OCI-LY7 (cell line): ENCODE measurements around the gene LBR. TPM values are rescaled to one million over a fixed set of nuclear protein-coding genes. Genes with fewer than 3 reads are reported as not detected.

Experiments
- BruUV-seq: library from RNA; stranded (reverse); fragments of 400-500 nt; replicated peaks from 2 replicates; lab custom pipeline; 2021; lab: Mats Ljungman, UMichigan
- CTCF ChIA-PET: fragments of 300-600 bp; sonication (Branson Sonifier 250); formaldehyde crosslinking; loops from one replicate; lab custom pipeline; 2022; ENCODE audit warnings: antibody characterized with exemption; ENCODE audit not compliant: unreplicated experiment; lab: Charles Lee
- POLR2A ChIA-PET: fragments of 300-600 bp; sonication (Branson Sonifier 250); formaldehyde crosslinking; loops from one replicate; lab custom pipeline; 2022; ENCODE audit warnings: antibody characterized with exemption; lab: Charles Lee
- DNase-seq: peaks from one replicate; pipeline ENCODE4 v3.0.0-alpha.2; 2015; ENCODE audit warnings: low spot score
- H2AFZ ChIP-seq: fragments of 200-600 bp; sonication (generic), shearing (Covaris generic); 2 replicates; pipeline ENCODE4 v1.6.1; 2014; ENCODE audit warnings: mild to moderate bottlenecking, antibody characterized with exemption, low read length, moderate library complexity
- H3K27ac ChIP-seq: fragments of 200-600 bp; sonication (generic); 2 replicates; pipeline ENCODE4 v1.5.1; 2014; ENCODE audit warnings: mixed run types, low read depth, mild to moderate bottlenecking, moderate library complexity, low read length, inconsistent platforms; ENCODE audit not compliant: poor library complexity, severe bottlenecking
- H3K36me3 ChIP-seq: fragments of 200-600 bp; sonication (generic); 2 replicates; pipeline ENCODE4 v1.6.1; 2014; ENCODE audit warnings: mild to moderate bottlenecking, antibody characterized with exemption, low read length, moderate library complexity, mixed read lengths; ENCODE audit not compliant: insufficient read depth
- H3K4me1 ChIP-seq: fragments of 200-600 bp; sonication (generic); 2 replicates; pipeline ENCODE4 v1.5.1; 2014; ENCODE audit warnings: mild to moderate bottlenecking, low read length; ENCODE audit not compliant: insufficient read depth, poor library complexity, severe bottlenecking
- H3K4me2 ChIP-seq: fragments of 200-600 bp; sonication (generic); 2 replicates; pipeline ENCODE4 v1.6.1; 2014; ENCODE audit warnings: mild to moderate bottlenecking, low read length
- H3K4me3 ChIP-seq: fragments of 200-600 bp; sonication (generic); 2 replicates; pipeline ENCODE4 v1.5.1; 2014; ENCODE audit warnings: mild to moderate bottlenecking, low read depth, low read length; ENCODE audit not compliant: poor library complexity, severe bottlenecking
- H3K79me2 ChIP-seq: fragments of 200-600 bp; sonication (generic); 2 replicates; pipeline ENCODE4 v1.6.1; 2016; ENCODE audit warnings: low read depth, mild to moderate bottlenecking, low read length, moderate library complexity, mixed read lengths; ENCODE audit not compliant: insufficient read depth
- H3K9me2 ChIP-seq: fragments of 200-600 bp; sonication (generic); 2 replicates; pipeline ENCODE4 v1.6.1; 2016; ENCODE audit warnings: mild to moderate bottlenecking, low read length, mixed read lengths; ENCODE audit not compliant: insufficient read depth
- H3K9me3 ChIP-seq: fragments of 200-600 bp; sonication (generic); 2 replicates; pipeline ENCODE4 v1.6.1; 2014; ENCODE audit warnings: mild to moderate bottlenecking, mixed run types, low read length, mixed read lengths
- H4K20me1 ChIP-seq: fragments of 200-600 bp; sonication (generic); 2 replicates; pipeline ENCODE4 v1.6.1; 2014; ENCODE audit warnings: mild to moderate bottlenecking, antibody characterized with exemption, low read length, moderate library complexity, mixed read lengths; ENCODE audit not compliant: insufficient read depth
- CTCF ChIP-seq: fragments of 200-600 bp; sonication (generic); conservative IDR thresholded peaks from 2 replicates; pipeline ENCODE4 v1.5.1; 2014; ENCODE audit warnings: mild to moderate bottlenecking, antibody characterized with exemption, low read length, moderate library complexity, mixed read lengths
- EZH2phosphoT487 ChIP-seq: fragments of 200-600 bp; sonication (generic); IDR thresholded peaks from 2 replicates; pipeline ENCODE4 v1.6.1; 2018; ENCODE audit warnings: low read depth, borderline replicate concordance, mild to moderate bottlenecking, mixed run types, antibody characterized with exemption, low read length, moderate library complexity, mixed read lengths
- intact Hi-C: fragments of 100-400 bp; cut with micrococcal nuclease; formaldehyde crosslinking; loops from one replicate; pipeline ENCODE4 v1.10.0; 2022; ENCODE audit not compliant: unreplicated experiment
- total RNA-seq, 2 experiments: library from RNA; depleted of rRNA in 1 of 2; stranded (reverse); fragments of >200 nt in 1 of 2; shearing (Covaris generic) in 1 of 2; gene quantifications; 2 replicates each; pipeline ENCODE4 v1.2.3, GENCODE V29; 2014 to 2022

Gene LBR
- total RNA-seq, 2 experiments from 2014 or later = 117 to 288 TPM

DNA sequence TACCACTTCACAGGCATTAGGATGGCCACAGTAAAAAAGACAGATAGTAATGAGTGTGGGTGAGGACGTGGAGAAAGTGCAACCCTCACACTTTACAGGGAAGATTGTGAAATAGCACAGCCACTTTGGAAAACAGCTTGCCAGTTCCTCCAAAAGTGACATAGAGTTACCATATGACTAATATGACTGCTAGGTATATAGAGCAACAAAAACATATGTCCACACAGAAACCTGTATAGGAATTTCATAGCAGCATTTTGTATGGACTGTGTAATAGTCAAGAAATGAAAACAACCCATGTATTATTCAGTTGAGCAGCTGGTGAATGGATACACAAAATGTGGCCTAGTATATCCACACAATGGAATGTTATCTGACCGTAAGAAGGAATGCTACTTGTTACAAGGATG, 30.4 kb upstream of the LBR start:
- POLR2A ChIA-PET = interaction anchor here (0.6 to 1.2 kb wide), 4 partner anchors 12 to 33 kb away, joined by 3 to 4 read pairs (median 3); no protein-coding TSS in a partner anchor

DNA sequence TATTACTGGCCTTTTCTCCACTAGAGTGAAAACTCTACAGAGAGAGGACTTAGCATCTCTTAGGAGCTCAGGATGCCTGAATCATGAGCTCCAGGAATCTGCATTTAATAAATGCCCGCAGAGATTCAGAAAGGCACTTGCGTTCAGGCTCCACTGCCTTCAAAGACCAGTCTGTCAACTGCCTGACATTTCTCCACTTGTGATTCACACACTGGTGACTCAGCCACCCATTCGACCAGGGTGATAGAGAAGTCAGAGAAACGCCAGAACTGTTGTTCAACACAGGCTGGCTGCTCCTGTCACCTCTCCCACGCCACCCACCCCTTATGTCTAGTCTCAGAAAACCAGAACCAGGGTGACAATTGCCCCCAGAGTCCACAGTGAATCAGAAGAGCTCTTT, 26.9 kb upstream of the LBR start:
- Histone ChIP-seq H2AFZ (peak overlapping the region; percentile 73; the same call in 1 of the 2 replicates), H3K9me2 (no peaks in the 10 kb centered on the region), H3K4me3 (no peak overlapping the region), H3K4me1 (peaks cover 15% of the 10 kb centered on the region), H3K36me3 (no peaks in the 10 kb centered on the region), H3K79me2 (no peaks in the 10 kb centered on the region), H4K20me1 (no peaks in the 10 kb centered on the region), H3K9me3 (no peaks in the 10 kb centered on the region), H3K27ac (no peak overlapping the region), H3K4me2 (peak overlapping the region; percentile 11; the same call in 1 of the 2 replicates)
- CTCF ChIA-PET = interaction anchor here (0.6 to 1.0 kb wide), 2 partner anchors 26 to 1029 kb away, joined by 4 read pairs; no protein-coding TSS in a partner anchor
- DNase-seq = no peak
- POLR2A ChIA-PET = interaction anchor here (0.6 to 1.8 kb wide), 5 partner anchors 9 to 60 kb away, joined by 3 to 17 read pairs (median 4); no protein-coding TSS in a partner anchor
- BruUV-seq = no TSS peak
- intact Hi-C loops = no loop called here
- no peak for TF ChIP-seq EZH2phosphoT487

More for the DNA sequence above, 30.4 kb upstream of the LBR start:
- no peak overlapping the region for H3K4me3 ChIP-seq
- no peak for TF ChIP-seq EZH2phosphoT487
- TF ChIP-seq CTCF = no peak
- H3K4me1 ChIP-seq = peaks cover 25% of the 10 kb centered on the region
- intact Hi-C loops = no loop called here
- H2AFZ ChIP-seq = no peak overlapping the region
- no peaks in the 10 kb centered on the region for H4K20me1 ChIP-seq
- no peak overlapping the region for H3K27ac ChIP-seq
- no peaks in the 10 kb centered on the region for H3K36me3 ChIP-seq
- no peaks in the 10 kb centered on the region for H3K9me2 ChIP-seq
- no peak overlapping the region for H3K4me2 ChIP-seq
- BruUV-seq = no TSS peak
- CTCF ChIA-PET = no interaction called here
- H3K9me3 ChIP-seq = no peaks in the 10 kb centered on the region
- no peaks in the 10 kb centered on the region for H3K79me2 ChIP-seq
- DNase-seq = no peak

GRCh38 chr1:225453797-225454648, 26.2 kb upstream of the LBR start:
- Histone ChIP-seq H2AFZ (peak overlapping the region; percentile 73; the same call in 1 of the 2 replicates), H3K9me3 (no peaks in the 10 kb centered on the region), H3K36me3 (no peaks in the 10 kb centered on the region), H3K4me1 (peaks cover 15% of the 10 kb centered on the region), H3K79me2 (no peaks in the 10 kb centered on the region), H3K9me2 (no peaks in the 10 kb centered on the region), H4K20me1 (no peaks in the 10 kb centered on the region), H3K27ac (no peak overlapping the region), H3K4me2 (peak overlapping the region; percentile 11), H3K4me3 (no peak overlapping the region)
- ChIA-PET POLR2A (interaction anchor here (0.6 to 1.8 kb wide), 5 partner anchors 8 to 60 kb away, joined by 3 to 17 read pairs (median 4); no protein-coding TSS in a partner anchor), CTCF (interaction anchor here (1.0 kb wide), 1 partner anchor 27 kb away, joined by 4 read pairs; no protein-coding TSS in a partner anchor)
- no TSS peak for BruUV-seq
- DNase-seq = peak; percentile 47
- TF ChIP-seq EZH2phosphoT487 (no peak), CTCF (no peak)
- intact Hi-C loops = no loop called here
